Liver (tissue), 3 donors: ENCODE measurements around the gene APPBP2.

ENCODE experiments used
- EGR1 ChIP-seq, 2 donors: IDR thresholded peaks; 2 replicates each; pipeline ENCODE4 v1.6.1; 2016 to 2018; ENCODE audit warnings: antibody characterized with exemption in 2 of 2, low read depth in 2 of 2
- FOXA1 ChIP-seq: IDR thresholded peaks from 2 replicates; pipeline ENCODE4 v1.6.1; 2016; ENCODE audit warnings: antibody characterized with exemption
- GABPA ChIP-seq, 2 donors: IDR thresholded peaks in 1 of 2; conservative IDR thresholded peaks in 1 of 2; 2 replicates each; pipeline ENCODE4 v1.6.1; 2016; ENCODE audit warnings: antibody characterized with exemption in 2 of 2, mild to moderate bottlenecking in 1 of 2, moderate library complexity in 1 of 2
- HNF4A ChIP-seq, 2 donors: conservative IDR thresholded peaks; 2 replicates each; pipeline ENCODE4 v1.6.1; 2016; ENCODE audit warnings: antibody characterized with exemption in 2 of 2, mild to moderate bottlenecking in 2 of 2
- JUND ChIP-seq, 2 donors: IDR thresholded peaks; 2 replicates each; pipeline ENCODE4 v1.6.1; 2016; ENCODE audit warnings: antibody characterized with exemption in 2 of 2
- NR2F2 ChIP-seq: IDR thresholded peaks from 2 replicates; pipeline ENCODE4 v1.6.1; 2016; ENCODE audit warnings: antibody characterized with exemption
- RAD21 ChIP-seq, 2 donors: IDR thresholded peaks; 2 replicates each; pipeline ENCODE4 v1.6.1; 2016; ENCODE audit warnings: antibody characterized with exemption in 2 of 2, mild to moderate bottlenecking in 2 of 2
- RXRA ChIP-seq, 2 donors: IDR thresholded peaks; 2 replicates each; pipeline ENCODE4 v1.6.1; 2017 to 2018; ENCODE audit warnings: antibody characterized with exemption in 2 of 2, mild to moderate bottlenecking in 1 of 2
- TAF1 ChIP-seq: conservative IDR thresholded peaks from 2 replicates; pipeline ENCODE4 v1.6.1; 2016; ENCODE audit warnings: antibody characterized with exemption, mild to moderate bottlenecking
- YY1 ChIP-seq: IDR thresholded peaks from 2 replicates; pipeline ENCODE4 v1.6.1; 2016; ENCODE audit warnings: antibody characterized with exemption, mild to moderate bottlenecking
- TF ChIP-seq, protein P1 (sequence below): fragments of 150-350 bp; IDR thresholded peaks from 2 replicates; pipeline ENCODE4 v1.5.1; 2017; ENCODE audit warnings: improper control_type of control experiment, low read depth, low read length; ENCODE audit not compliant: missing input control
- TF ChIP-seq, protein P2 (sequence below): IDR thresholded peaks from 2 replicates; pipeline ENCODE4 v1.6.1; 2016; ENCODE audit warnings: antibody characterized with exemption
- TF ChIP-seq, protein P3 (sequence below): IDR thresholded peaks from 2 replicates; pipeline ENCODE4 v1.6.1; 2016; ENCODE audit warnings: antibody characterized with exemption
- TF ChIP-seq, protein P4 (sequence below): IDR thresholded peaks from 2 replicates; pipeline ENCODE4 v1.6.1; 2016; ENCODE audit warnings: antibody characterized with exemption, mild to moderate bottlenecking
- donor health status: healthy.
- donor health status: healthy.

DNA sequence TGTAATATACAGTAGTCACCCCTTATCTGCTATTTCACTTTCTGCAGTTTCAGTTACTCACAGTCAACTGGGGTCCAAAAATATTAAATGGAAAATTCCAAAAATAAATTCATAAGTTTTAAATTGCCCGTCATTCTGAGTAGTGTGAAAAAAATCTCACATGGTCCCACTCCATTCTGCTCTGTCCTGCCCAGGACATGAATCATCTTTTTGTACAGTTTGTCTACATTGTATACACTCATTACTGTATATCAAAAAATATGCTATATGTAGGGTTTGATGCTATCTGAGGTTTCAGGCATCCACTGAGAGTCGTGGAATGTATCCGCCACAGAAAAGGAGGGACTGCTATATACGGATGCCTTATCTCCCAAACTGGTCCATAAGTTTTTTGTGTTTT is 16.0 kb upstream of the APPBP2 start:
- TF ChIP-seq, protein P1, sequence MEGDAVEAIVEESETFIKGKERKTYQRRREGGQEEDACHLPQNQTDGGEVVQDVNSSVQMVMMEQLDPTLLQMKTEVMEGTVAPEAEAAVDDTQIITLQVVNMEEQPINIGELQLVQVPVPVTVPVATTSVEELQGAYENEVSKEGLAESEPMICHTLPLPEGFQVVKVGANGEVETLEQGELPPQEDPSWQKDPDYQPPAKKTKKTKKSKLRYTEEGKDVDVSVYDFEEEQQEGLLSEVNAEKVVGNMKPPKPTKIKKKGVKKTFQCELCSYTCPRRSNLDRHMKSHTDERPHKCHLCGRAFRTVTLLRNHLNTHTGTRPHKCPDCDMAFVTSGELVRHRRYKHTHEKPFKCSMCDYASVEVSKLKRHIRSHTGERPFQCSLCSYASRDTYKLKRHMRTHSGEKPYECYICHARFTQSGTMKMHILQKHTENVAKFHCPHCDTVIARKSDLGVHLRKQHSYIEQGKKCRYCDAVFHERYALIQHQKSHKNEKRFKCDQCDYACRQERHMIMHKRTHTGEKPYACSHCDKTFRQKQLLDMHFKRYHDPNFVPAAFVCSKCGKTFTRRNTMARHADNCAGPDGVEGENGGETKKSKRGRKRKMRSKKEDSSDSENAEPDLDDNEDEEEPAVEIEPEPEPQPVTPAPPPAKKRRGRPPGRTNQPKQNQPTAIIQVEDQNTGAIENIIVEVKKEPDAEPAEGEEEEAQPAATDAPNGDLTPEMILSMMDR: no peak
- TF ChIP-seq JUND (IDR thresholded peaks at IDR 0.05) (no peak), YY1 (no peak), RAD21 (IDR thresholded peaks at IDR 0.05) (no peak), TAF1 (no peak), FOXA1 (no peak), GABPA (IDR thresholded peaks at IDR 0.05 in 1 of 2, conservative IDR thresholded peaks at IDR 0.05 in 1 of 2) (no peak), EGR1 (IDR thresholded peaks at IDR 0.05; ENCODE audit: low read depth in 2 of 2) (no peak), HNF4A (conservative IDR thresholded peaks at IDR 0.05) (no peak), NR2F2 (no peak), RXRA (IDR thresholded peaks at IDR 0.05) (no peak)
- TF ChIP-seq, protein P2, sequence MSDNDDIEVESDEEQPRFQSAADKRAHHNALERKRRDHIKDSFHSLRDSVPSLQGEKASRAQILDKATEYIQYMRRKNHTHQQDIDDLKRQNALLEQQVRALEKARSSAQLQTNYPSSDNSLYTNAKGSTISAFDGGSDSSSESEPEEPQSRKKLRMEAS: no peak
- TF ChIP-seq, protein P3, sequence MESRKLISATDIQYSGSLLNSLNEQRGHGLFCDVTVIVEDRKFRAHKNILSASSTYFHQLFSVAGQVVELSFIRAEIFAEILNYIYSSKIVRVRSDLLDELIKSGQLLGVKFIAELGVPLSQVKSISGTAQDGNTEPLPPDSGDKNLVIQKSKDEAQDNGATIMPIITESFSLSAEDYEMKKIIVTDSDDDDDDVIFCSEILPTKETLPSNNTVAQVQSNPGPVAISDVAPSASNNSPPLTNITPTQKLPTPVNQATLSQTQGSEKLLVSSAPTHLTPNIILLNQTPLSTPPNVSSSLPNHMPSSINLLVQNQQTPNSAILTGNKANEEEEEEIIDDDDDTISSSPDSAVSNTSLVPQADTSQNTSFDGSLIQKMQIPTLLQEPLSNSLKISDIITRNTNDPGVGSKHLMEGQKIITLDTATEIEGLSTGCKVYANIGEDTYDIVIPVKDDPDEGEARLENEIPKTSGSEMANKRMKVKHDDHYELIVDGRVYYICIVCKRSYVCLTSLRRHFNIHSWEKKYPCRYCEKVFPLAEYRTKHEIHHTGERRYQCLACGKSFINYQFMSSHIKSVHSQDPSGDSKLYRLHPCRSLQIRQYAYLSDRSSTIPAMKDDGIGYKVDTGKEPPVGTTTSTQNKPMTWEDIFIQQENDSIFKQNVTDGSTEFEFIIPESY: no peak
- TF ChIP-seq, protein P4, sequence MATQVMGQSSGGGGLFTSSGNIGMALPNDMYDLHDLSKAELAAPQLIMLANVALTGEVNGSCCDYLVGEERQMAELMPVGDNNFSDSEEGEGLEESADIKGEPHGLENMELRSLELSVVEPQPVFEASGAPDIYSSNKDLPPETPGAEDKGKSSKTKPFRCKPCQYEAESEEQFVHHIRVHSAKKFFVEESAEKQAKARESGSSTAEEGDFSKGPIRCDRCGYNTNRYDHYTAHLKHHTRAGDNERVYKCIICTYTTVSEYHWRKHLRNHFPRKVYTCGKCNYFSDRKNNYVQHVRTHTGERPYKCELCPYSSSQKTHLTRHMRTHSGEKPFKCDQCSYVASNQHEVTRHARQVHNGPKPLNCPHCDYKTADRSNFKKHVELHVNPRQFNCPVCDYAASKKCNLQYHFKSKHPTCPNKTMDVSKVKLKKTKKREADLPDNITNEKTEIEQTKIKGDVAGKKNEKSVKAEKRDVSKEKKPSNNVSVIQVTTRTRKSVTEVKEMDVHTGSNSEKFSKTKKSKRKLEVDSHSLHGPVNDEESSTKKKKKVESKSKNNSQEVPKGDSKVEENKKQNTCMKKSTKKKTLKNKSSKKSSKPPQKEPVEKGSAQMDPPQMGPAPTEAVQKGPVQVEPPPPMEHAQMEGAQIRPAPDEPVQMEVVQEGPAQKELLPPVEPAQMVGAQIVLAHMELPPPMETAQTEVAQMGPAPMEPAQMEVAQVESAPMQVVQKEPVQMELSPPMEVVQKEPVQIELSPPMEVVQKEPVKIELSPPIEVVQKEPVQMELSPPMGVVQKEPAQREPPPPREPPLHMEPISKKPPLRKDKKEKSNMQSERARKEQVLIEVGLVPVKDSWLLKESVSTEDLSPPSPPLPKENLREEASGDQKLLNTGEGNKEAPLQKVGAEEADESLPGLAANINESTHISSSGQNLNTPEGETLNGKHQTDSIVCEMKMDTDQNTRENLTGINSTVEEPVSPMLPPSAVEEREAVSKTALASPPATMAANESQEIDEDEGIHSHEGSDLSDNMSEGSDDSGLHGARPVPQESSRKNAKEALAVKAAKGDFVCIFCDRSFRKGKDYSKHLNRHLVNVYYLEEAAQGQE: no peak
